ENCODE measurements around the gene PTTG1.

- no peak for TF ChIP-seq POLR2AphosphoS5 (IDR thresholded peaks at IDR 0.05; ENCODE audit: low read depth, low read length)
- TF ChIP-seq, protein P1, sequence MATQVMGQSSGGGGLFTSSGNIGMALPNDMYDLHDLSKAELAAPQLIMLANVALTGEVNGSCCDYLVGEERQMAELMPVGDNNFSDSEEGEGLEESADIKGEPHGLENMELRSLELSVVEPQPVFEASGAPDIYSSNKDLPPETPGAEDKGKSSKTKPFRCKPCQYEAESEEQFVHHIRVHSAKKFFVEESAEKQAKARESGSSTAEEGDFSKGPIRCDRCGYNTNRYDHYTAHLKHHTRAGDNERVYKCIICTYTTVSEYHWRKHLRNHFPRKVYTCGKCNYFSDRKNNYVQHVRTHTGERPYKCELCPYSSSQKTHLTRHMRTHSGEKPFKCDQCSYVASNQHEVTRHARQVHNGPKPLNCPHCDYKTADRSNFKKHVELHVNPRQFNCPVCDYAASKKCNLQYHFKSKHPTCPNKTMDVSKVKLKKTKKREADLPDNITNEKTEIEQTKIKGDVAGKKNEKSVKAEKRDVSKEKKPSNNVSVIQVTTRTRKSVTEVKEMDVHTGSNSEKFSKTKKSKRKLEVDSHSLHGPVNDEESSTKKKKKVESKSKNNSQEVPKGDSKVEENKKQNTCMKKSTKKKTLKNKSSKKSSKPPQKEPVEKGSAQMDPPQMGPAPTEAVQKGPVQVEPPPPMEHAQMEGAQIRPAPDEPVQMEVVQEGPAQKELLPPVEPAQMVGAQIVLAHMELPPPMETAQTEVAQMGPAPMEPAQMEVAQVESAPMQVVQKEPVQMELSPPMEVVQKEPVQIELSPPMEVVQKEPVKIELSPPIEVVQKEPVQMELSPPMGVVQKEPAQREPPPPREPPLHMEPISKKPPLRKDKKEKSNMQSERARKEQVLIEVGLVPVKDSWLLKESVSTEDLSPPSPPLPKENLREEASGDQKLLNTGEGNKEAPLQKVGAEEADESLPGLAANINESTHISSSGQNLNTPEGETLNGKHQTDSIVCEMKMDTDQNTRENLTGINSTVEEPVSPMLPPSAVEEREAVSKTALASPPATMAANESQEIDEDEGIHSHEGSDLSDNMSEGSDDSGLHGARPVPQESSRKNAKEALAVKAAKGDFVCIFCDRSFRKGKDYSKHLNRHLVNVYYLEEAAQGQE (IDR thresholded peaks at IDR 0.05; ENCODE audit: insufficient read depth in 1 of 2, low read depth in 2 of 2, low read length in 2 of 2): no peak
These were observed 26.5 kb upstream of the PTTG1 start for GRCh38 chr5:160395111-160395510.

Measured in PFSK-1 (cell line).